Fibroblast of skin of left quadriceps (primary cell): Measurements from ENCODE around the gene CDCA4.
"Not testable (repeated sequence)": the region's sequence is repeated elsewhere in the genome, so short reads cannot be mapped to it uniquely, and the experiment has no call there.

ENCODE experiments used
- DNase-seq, 2 experiments: peaks; one replicate each; pipeline ENCODE4 v3.0.0-alpha.2; 2013; ENCODE audit warnings: low read depth in 2 of 2

CDCA4 gene

GRCh38 chr14:105033412-105033900 is 12.6 kb upstream of the CDCA4 start:
- not testable (repeated sequence) for DNase-seq

GRCh38 chr14:105032451-105032901 is 11.6 kb upstream of the CDCA4 start:
- DNase-seq: not testable (repeated sequence)

- no peak for DNase-seq
These were observed 10.0 kb upstream of the CDCA4 start for GRCh38 chr14:105030836-105031396.

- no peak for DNase-seq
These were observed 9.3 kb upstream of the CDCA4 start for GRCh38 chr14:105030194-105030593.

- DNase-seq: no peak
These were observed 8.5 kb upstream of the CDCA4 start for GRCh38 chr14:105029402-105029801.

- no peak for DNase-seq
These were observed 7.5 kb upstream of the CDCA4 start for GRCh38 chr14:105028251-105028927.

- DNase-seq: not testable (repeated sequence)
These were observed 6.8 kb upstream of the CDCA4 start for GRCh38 chr14:105027718-105028117.

GRCh38 chr14:105026802-105027563 is 6.1 kb upstream of the CDCA4 start:
- DNase-seq: no peak

GRCh38 chr14:105026033-105026785 is 5.3 kb upstream of the CDCA4 start:
- DNase-seq: no peak

GRCh38 chr14:105025429-105025828 is 4.5 kb upstream of the CDCA4 start:
- DNase-seq: no peak

GRCh38 chr14:105023791-105024480 is 3.1 kb upstream of the CDCA4 start:
- DNase-seq: peak in 1 of 2 experiments; percentile 44

GRCh38 chr14:105023144-105023543 is 2.3 kb upstream of the CDCA4 start:
- no peak for DNase-seq

GRCh38 chr14:105022276-105022670 is 1.4 kb upstream of the CDCA4 start:
- no peak for DNase-seq

GRCh38 chr14:105021656-105022275 is 883 bp upstream of the CDCA4 start:
- DNase-seq: no peak

GRCh38 chr14:105019861-105020814 is 745 bp downstream of the CDCA4 start:
- DNase-seq: no peak

GRCh38 chr14:105018414-105018813 is 2.5 kb downstream of the CDCA4 start:
- no peak for DNase-seq

- DNase-seq: no peak
These were observed 5.0 kb downstream of the CDCA4 start for GRCh38 chr14:105015905-105016304.

- no peak for DNase-seq
These were observed 5.6 kb downstream of the CDCA4 start for GRCh38 chr14:105015242-105015641.

- DNase-seq: no peak
These were observed 6.3 kb downstream of the CDCA4 start for GRCh38 chr14:105014631-105015030.

GRCh38 chr14:105014032-105014431 is 6.9 kb downstream of the CDCA4 start:
- no peak for DNase-seq
